ENCODE measurements around the gene SREK1. TPM values are rescaled to one million over a fixed set of nuclear protein-coding genes. Genes with fewer than 3 reads are reported as not detected.

SREK1 gene
- polyA plus RNA-seq, 1 donor (not counting 4 experiments of a cell fraction or from before 2014, with no cell fraction given): 47.5 TPM

GRCh38 chr5:66130493-66130892, 13.6 kb upstream of the SREK1 start:
- no peaks in the 10 kb centered on the region for H3K36me3 ChIP-seq (ENCODE audit: control insufficient read depth in 2 of 2, extremely low read depth in 1 of 2, insufficient read depth in 2 of 2, low read length in 2 of 2)
- no peaks in the 10 kb centered on the region for H3K27me3 ChIP-seq (ENCODE audit: control insufficient read depth, extremely low read depth, insufficient read depth, low read length)
- FAIRE-seq: no peak
- no peak overlapping the region for H3K9ac ChIP-seq (ENCODE audit: control insufficient read depth, extremely low read depth, insufficient read depth, low read length)
- no peak overlapping the region for H3K4me3 ChIP-seq (ENCODE audit: control insufficient read depth in 2 of 3, extremely low read depth in 1 of 3, insufficient read depth in 2 of 3, low read depth in 1 of 3, low read length in 3 of 3)
- TF ChIP-seq CTCF (optimal IDR thresholded peaks at IDR 0.05 in 1 of 3, IDR thresholded peaks at IDR 0.05 in 1 of 3, conservative IDR thresholded peaks at IDR 0.05 in 1 of 3; ENCODE audit: extremely low read depth in 1 of 3, insufficient read depth in 2 of 3, low read length in 3 of 3) (no peak), EZH2 (IDR thresholded peaks at IDR 0.05; ENCODE audit: low read length) (no peak)
- no peak overlapping the region for H2AFZ ChIP-seq (ENCODE audit: control insufficient read depth, low read length)
- H3K27ac ChIP-seq (ENCODE audit: control insufficient read depth, insufficient read depth, low read length): no peak overlapping the region
- no peaks in the 10 kb centered on the region for H3K79me2 ChIP-seq (ENCODE audit: control insufficient read depth, insufficient read depth, low read length)
- no peak overlapping the region for H3K4me2 ChIP-seq (ENCODE audit: control insufficient read depth, extremely low read depth, insufficient read depth, low read depth, low read length)
- no peaks in the 10 kb centered on the region for H3K9me3 ChIP-seq (ENCODE audit: control insufficient read depth, low read depth, low read length)
- DNase-seq (ENCODE audit: low read depth, low spot score): no peak
- dilution Hi-C loops (cut with MboI; ENCODE audit: extremely low pct_ligation_motif_present, low sequenced_read_pairs): no loop called here
- no peaks in the 10 kb centered on the region for H3K4me1 ChIP-seq (ENCODE audit: control insufficient read depth, extremely low read depth, insufficient read depth, low read length)
- no peaks in the 10 kb centered on the region for H4K20me1 ChIP-seq (ENCODE audit: control insufficient read depth, extremely low read depth, insufficient read depth, low read length)
- no peaks in the 10 kb centered on the region for H3K9me1 ChIP-seq (ENCODE audit: control insufficient read depth, extremely low read depth, insufficient read depth, low read length)

- Histone ChIP-seq H2AFZ (ENCODE audit: control insufficient read depth, low read length) (no peak overlapping the region), H3K36me3 (ENCODE audit: control insufficient read depth in 2 of 2, extremely low read depth in 1 of 2, insufficient read depth in 2 of 2, low read length in 2 of 2) (no peaks in the 10 kb centered on the region), H3K4me2 (ENCODE audit: control insufficient read depth, extremely low read depth, insufficient read depth, low read depth, low read length) (no peak overlapping the region), H3K4me3 (ENCODE audit: control insufficient read depth in 2 of 3, extremely low read depth in 1 of 3, insufficient read depth in 2 of 3, low read depth in 1 of 3, low read length in 3 of 3) (no peak overlapping the region), H3K9ac (ENCODE audit: control insufficient read depth, extremely low read depth, insufficient read depth, low read length) (no peak overlapping the region), H3K79me2 (ENCODE audit: control insufficient read depth, insufficient read depth, low read length) (no peaks in the 10 kb centered on the region), H3K27ac (ENCODE audit: control insufficient read depth, insufficient read depth, low read length) (no peak overlapping the region), H3K9me3 (ENCODE audit: control insufficient read depth, low read depth, low read length) (no peaks in the 10 kb centered on the region), H3K9me1 (ENCODE audit: control insufficient read depth, extremely low read depth, insufficient read depth, low read length) (no peaks in the 10 kb centered on the region), H3K27me3 (ENCODE audit: control insufficient read depth, extremely low read depth, insufficient read depth, low read length) (no peaks in the 10 kb centered on the region), H3K4me1 (ENCODE audit: control insufficient read depth, extremely low read depth, insufficient read depth, low read length) (no peaks in the 10 kb centered on the region), H4K20me1 (ENCODE audit: control insufficient read depth, extremely low read depth, insufficient read depth, low read length) (no peaks in the 10 kb centered on the region)
- dilution Hi-C loops (cut with MboI; ENCODE audit: extremely low pct_ligation_motif_present, low sequenced_read_pairs): no loop called here
- FAIRE-seq (no peak), DNase-seq (ENCODE audit: low read depth, low spot score) (no peak)
- no peak for TF ChIP-seq EZH2 (IDR thresholded peaks at IDR 0.05; ENCODE audit: low read length)
- TF ChIP-seq CTCF (optimal IDR thresholded peaks at IDR 0.05 in 1 of 3, IDR thresholded peaks at IDR 0.05 in 1 of 3, conservative IDR thresholded peaks at IDR 0.05 in 1 of 3; ENCODE audit: extremely low read depth in 1 of 3, insufficient read depth in 2 of 3, low read length in 3 of 3): no peak
Observed at GRCh38 chr5:66134407-66134861, 9.7 kb upstream of the SREK1 start.

Data from keratinocyte (primary cell).